ENCODE measurements around the gene SMPD2.
"Not testable (repeated sequence)": the region's sequence is repeated elsewhere in the genome, so short reads cannot be mapped to it uniquely, and the experiment has no call there.

Gene SMPD2

GRCh38 chr6:109447087-109447486 is 6.6 kb downstream of the SMPD2 start:
- FAIRE-seq: no peak

- no peak for FAIRE-seq
Observed at GRCh38 chr6:109447878-109448555, 7.5 kb downstream of the SMPD2 start.

DNA sequence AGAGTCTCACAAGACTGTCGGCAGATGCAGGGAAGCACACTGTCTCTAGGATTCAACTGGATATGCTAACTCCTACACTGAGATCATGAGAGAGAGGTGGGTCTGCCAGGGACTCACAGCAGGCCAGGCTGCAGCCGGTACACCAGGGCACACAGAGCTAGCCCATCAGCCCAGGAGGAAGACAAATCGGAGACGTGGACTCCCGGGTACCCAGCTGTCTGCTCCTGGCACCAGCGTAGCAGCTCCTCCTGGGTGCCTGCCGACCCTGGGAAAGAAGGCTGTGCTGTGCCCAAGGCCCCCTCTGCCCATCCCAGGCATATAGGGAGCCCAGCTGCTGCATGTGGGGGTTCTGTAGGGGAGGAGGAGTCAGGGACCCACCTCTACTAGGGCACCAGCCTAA is 8.1 kb downstream of the SMPD2 start:
- FAIRE-seq: no peak

GRCh38 chr6:109449064-109449794 is 8.7 kb downstream of the SMPD2 start:
- FAIRE-seq: no peak

GRCh38 chr6:109449795-109450673 is 9.5 kb downstream of the SMPD2 start:
- FAIRE-seq: no peak

- no peak for FAIRE-seq
Observed at GRCh38 chr6:109450801-109451200, 10.3 kb downstream of the SMPD2 start.

DNA sequence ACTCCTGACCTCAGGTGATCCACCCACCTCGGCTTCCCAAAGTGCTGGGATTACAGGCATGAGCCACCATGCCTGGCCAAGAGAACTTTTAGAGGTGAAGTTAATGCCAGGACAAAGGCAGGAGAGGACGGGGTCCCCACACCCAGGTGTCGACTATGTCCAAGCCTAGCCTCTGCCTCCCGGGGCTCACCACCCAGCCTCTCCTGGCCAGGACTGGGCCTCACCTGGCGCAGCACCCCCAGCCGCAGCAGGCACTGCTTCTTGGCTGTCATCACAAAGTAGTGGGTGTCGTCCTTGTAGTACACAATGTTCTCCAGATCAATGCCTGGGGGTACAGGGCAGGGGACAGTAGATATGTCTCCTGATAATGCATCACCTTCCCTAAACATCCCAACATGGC is 10.9 kb downstream of the SMPD2 start:
- no peak for FAIRE-seq

DNA sequence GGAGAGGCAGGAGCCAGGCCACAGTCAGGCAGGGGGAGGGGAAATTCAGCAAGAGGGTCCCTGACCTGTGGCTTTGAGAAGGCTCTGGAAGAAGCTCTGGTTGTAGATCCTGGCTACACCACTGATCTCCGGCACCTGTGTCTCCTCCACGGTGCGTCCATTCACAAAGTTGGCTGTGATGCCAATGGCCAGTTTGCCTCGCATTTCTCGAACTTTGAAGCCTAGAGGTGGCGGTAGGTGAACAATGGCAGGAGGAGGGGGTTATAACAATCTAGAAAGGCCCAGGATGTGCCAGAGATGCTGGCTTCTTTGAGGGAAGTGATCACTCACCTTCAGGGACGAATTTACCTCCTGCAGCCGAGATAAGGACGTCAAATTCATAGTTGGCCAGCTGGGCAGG is 11.7 kb downstream of the SMPD2 start:
- no peak for FAIRE-seq

DNA sequence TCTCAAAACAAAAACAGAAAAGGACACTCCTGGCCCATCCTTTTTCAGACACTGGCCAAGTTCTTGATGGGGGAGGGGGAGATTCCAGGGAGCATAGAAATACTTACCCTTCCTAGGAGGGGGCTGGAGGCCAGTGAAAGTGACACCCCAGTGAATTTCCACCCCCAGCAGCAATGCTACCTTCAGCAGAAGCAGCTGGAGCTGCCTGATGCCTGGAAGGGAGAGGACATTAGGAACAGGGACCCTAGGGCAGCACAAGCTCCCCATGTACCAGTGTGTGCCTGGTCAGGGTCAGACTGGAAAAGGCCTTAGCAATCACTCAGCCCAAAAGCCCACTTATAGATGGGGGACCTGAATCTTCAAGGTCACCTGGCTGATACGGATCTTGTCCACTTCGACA is 12.6 kb downstream of the SMPD2 start:
- FAIRE-seq: no peak

- FAIRE-seq: no peak
Observed at GRCh38 chr6:109453594-109454495, 13.3 kb downstream of the SMPD2 start.

GRCh38 chr6:109454496-109455436 is 14.2 kb downstream of the SMPD2 start:
- no peak for FAIRE-seq

DNA sequence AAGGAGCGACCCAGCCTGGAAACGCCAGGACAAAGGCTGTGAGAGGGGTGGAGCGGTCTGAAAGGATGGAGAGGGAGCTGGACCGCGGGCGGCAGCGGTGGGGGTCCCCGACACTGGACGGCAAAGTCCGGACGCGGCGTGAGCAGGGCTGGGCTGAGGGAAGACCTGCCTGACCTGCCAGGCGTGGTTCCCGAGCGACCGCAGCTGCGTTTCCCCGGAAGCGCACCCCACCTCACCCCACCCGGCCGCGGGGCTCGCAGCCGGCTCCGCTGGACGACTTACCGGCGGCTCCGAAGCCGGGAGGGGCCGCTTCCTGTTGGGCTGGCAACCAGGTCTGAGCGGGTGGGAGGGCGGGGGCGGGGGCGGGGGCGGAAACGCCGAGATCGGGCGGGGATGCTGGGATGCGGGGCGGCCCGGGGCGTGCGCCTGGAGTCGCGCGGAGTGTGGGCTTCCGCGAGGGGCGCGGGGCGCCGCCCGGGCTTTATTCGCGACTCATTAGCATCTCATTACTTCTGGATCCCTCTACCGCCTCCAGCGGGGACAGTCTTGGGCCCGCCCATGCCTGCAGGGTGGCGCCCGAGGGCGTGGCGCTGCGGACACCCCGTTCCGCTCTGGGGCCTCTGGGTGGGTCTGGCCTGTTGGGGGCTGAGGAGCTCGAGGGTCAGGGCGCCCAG is 15.1 kb downstream of the SMPD2 start, which contains the start of gene MICAL1:
MICAL1 (minus strand) TSS at position 336 of the 674 bp plus-strand sequence. CDS start 1,576 bp downstream, outside the sequence.
- FAIRE-seq: no peak

GRCh38 chr6:109456111-109456583 is 15.6 kb downstream of the SMPD2 start:
- no peak for FAIRE-seq

GRCh38 chr6:109456710-109457561 is 16.4 kb downstream of the SMPD2 start:
- FAIRE-seq: no peak

DNA sequence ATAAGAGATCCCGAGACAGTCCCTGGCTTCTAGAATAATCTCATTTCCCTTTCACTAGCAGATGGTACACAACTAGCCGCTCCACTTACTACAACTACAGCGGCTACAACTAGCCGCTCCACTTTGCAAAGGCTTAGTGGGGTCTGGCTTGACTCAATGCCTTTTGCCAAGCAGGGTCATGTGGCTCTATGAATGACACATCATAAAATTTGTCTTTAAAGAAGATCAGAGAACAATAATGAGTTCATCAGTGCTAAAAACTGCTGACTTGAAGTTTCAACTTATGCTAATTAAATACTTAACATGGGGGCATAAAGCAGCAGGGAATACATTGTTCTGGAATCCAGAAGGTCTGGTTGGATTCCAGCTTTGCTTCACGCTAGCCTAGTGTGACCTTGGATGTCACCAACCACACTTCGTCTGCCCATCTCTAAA is 17.1 kb downstream of the SMPD2 start:
- no peak for FAIRE-seq

- FAIRE-seq: no peak
Observed at GRCh38 chr6:109458774-109459531, 18.4 kb downstream of the SMPD2 start.

GRCh38 chr6:109460161-109460829 is 19.8 kb downstream of the SMPD2 start:
- FAIRE-seq: peak; percentile 91

GRCh38 chr6:109461205-109461604 is 20.7 kb downstream of the SMPD2 start:
- FAIRE-seq: not testable (repeated sequence)

Measured in islet of Langerhans (tissue), 1 donor.